OCI-LY3 (cell line): ENCODE measurements around the gene ASIP.
"Not testable (repeated sequence)": the region's sequence is repeated elsewhere in the genome, so short reads cannot be mapped to it uniquely, and the experiment has no call there.

ENCODE experiments used
- H2AFZ ChIP-seq: fragments of 200-600, 300-600 bp; shearing (Covaris generic); 2 replicates; pipeline ENCODE4 v1.6.0; 2014; ENCODE audit warnings: antibody characterized with exemption, low read depth, low read length
- H3K27ac ChIP-seq: fragments of 200-600, 300-600 bp; sonication (generic); 2 replicates; pipeline ENCODE4 v1.5.1; 2014; ENCODE audit warnings: mild to moderate bottlenecking, low read length, moderate library complexity, mixed read lengths
- H3K27me3 ChIP-seq: fragments of 200-600, 300-600 bp; sonication (generic); 2 replicates; pipeline ENCODE4 v1.6.1; 2014; ENCODE audit warnings: low read depth, low read length, mixed read lengths
- H3K36me3 ChIP-seq: fragments of 200-600, 300-600 bp; sonication (generic); replicated peaks from 2 replicates; pipeline ENCODE3; 2014; ENCODE audit warnings: low read depth, low read length, mixed read lengths
- H3K4me1 ChIP-seq: fragments of 300-600, 200-600 bp; sonication (generic); 2 replicates; pipeline ENCODE4 v1.6.1; 2014; ENCODE audit warnings: low read length, mixed read lengths
- H3K4me2 ChIP-seq: fragments of 200-600, 300-600 bp; sonication (generic); 2 replicates; pipeline ENCODE4 v1.6.1; 2014; ENCODE audit warnings: low read length, mixed read lengths
- H3K4me3 ChIP-seq: fragments of 300-600, 200-600 bp; sonication (generic); 2 replicates; pipeline ENCODE4 v1.5.1; 2014; ENCODE audit warnings: antibody characterized with exemption, mild to moderate bottlenecking, low read length, moderate library complexity
- H3K79me2 ChIP-seq: fragments of 300-600, 200-600 bp; shearing (Covaris generic); 2 replicates; pipeline ENCODE4 v1.6.1; 2014; ENCODE audit warnings: mild to moderate bottlenecking, low read length, mixed read lengths
- H3K9ac ChIP-seq: fragments of 300-600, 200-600 bp; shearing (Covaris generic); 2 replicates; pipeline ENCODE4 v1.6.0; 2014; ENCODE audit warnings: mild to moderate bottlenecking, low read length, moderate library complexity
- H3K9me3 ChIP-seq: fragments of 200-600, 300-600 bp; shearing (Covaris generic); 2 replicates; pipeline ENCODE4 v1.6.1; 2014; ENCODE audit warnings: low read length, mixed read lengths; ENCODE audit not compliant: insufficient read depth
- H4K20me1 ChIP-seq: fragments of 200-600, 300-600 bp; sonication (generic); 2 replicates; pipeline ENCODE4 v1.6.1; 2016; ENCODE audit warnings: low read length, mixed read lengths; ENCODE audit not compliant: insufficient read depth
- CTCF ChIP-seq: fragments of 200-600, 300-600 bp; sonication (generic); IDR thresholded peaks from 2 replicates; pipeline ENCODE4 v1.5.1; 2014; ENCODE audit warnings: antibody characterized with exemption, low read length, low read depth
- EZH2phosphoT487 ChIP-seq: fragments of 200-600 bp; shearing (Covaris generic); IDR thresholded peaks from 2 replicates; pipeline ENCODE4 v1.6.1; 2018; ENCODE audit warnings: antibody characterized with exemption, mixed run types, low read depth

ASIP gene

GRCh38 chr20:34201531-34201930, 39.7 kb upstream of the ASIP start:
- H3K4me2 ChIP-seq = peak overlapping the region; percentile 56
- peaks cover 27% of the 10 kb centered on the region for H3K4me1 ChIP-seq
- peak overlapping the region; percentile 23 for H3K4me3 ChIP-seq
- H3K27me3 ChIP-seq = 0 out of 2 replicates have a peak, but pooled peaks cover 4% of the 10 kb centered on the region
- no peaks in the 10 kb centered on the region for H3K79me2 ChIP-seq
- no peak overlapping the region for H3K9ac ChIP-seq
- TF ChIP-seq EZH2phosphoT487 = no peak
- TF ChIP-seq CTCF = no peak
- peak overlapping the region; percentile 4; the same call in 1 of the 2 replicates for H2AFZ ChIP-seq
- no peak overlapping the region for H3K27ac ChIP-seq
- no peaks in the 10 kb centered on the region for H4K20me1 ChIP-seq
- no peaks in the 10 kb centered on the region for H3K36me3 ChIP-seq
- no peaks in the 10 kb centered on the region for H3K9me3 ChIP-seq

GRCh38 chr20:34205172-34205880, 35.9 kb upstream of the ASIP start:
- not testable (repeated sequence) for H3K79me2 ChIP-seq, H3K9me3 ChIP-seq, H3K27me3 ChIP-seq, H3K9ac ChIP-seq, H3K4me3 ChIP-seq, H2AFZ ChIP-seq, H3K36me3 ChIP-seq, H4K20me1 ChIP-seq, H3K27ac ChIP-seq, H3K4me2 ChIP-seq
- H3K4me1 ChIP-seq = peaks cover 18% of the 10 kb centered on the region

GRCh38 chr20:34209111-34209510, 32.1 kb upstream of the ASIP start:
- H3K4me2 ChIP-seq = no peak overlapping the region
- no peak overlapping the region for H2AFZ ChIP-seq
- TF ChIP-seq CTCF (no peak), EZH2phosphoT487 (no peak)

DNA sequence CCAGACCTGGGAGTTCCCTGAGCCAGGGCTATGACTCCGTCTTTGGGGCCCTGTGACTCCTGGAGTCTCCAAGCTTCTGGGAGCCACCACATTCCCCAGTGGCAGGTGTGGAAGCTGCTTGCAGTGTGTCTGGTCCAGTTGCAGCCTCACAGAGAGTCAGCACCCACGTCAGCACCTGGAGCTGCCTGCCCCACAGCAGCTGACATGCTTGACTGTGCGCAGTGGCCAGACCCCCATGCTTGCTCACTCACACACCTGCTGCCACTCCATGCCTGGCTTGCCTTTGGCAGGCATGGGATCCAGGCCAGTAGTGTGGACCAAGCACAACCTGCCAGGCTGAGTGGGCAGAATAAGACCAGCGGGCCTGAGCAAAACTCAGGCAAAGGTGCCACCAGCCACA, 31.0 kb upstream of the ASIP start:
- Histone ChIP-seq H3K36me3 (no peaks in the 10 kb centered on the region), H3K9me3 (peaks cover 9% of the 10 kb centered on the region; the same call in 1 of the 2 replicates), H3K79me2 (no peaks in the 10 kb centered on the region), H3K4me2 (no peak overlapping the region), H3K4me1 (peaks cover 12% of the 10 kb centered on the region), H3K4me3 (no peak overlapping the region), H3K27ac (no peak overlapping the region), H3K9ac (no peak overlapping the region), H4K20me1 (no peaks in the 10 kb centered on the region), H2AFZ (no peak overlapping the region), H3K27me3 (no peaks in the 10 kb centered on the region)
- TF ChIP-seq CTCF (no peak), EZH2phosphoT487 (no peak)

More at GRCh38 chr20:34209111-34209510, 32.1 kb upstream of the ASIP start:
- Histone ChIP-seq H3K79me2 (no peaks in the 10 kb centered on the region), H3K27me3 (no peaks in the 10 kb centered on the region), H4K20me1 (no peaks in the 10 kb centered on the region), H3K9ac (no peak overlapping the region), H3K4me3 (no peak overlapping the region), H3K4me1 (peaks cover 12% of the 10 kb centered on the region), H3K9me3 (peaks cover 9% of the 10 kb centered on the region; the same call in 1 of the 2 replicates), H3K27ac (no peak overlapping the region), H3K36me3 (no peaks in the 10 kb centered on the region)
